MM.1S (cell line): ENCODE measurements around the gene SF3A2.

ENCODE experiments used
- DNase-seq: peaks from one replicate; pipeline ENCODE4 v3.0.0-alpha.2; 2015
- H2AFZ ChIP-seq: fragments of 300-600 bp; sonication (generic); 2 replicates; pipeline ENCODE4 v1.6.0; 2016; ENCODE audit warnings: antibody characterized with exemption, low read length
- H3F3A ChIP-seq: fragments of 300-600 bp; sonication (generic); 2 replicates; pipeline ENCODE4 v1.6.1; 2016; ENCODE audit warnings: mild to moderate bottlenecking, antibody characterized with exemption, low read length, moderate library complexity, mixed read lengths; ENCODE audit not compliant: insufficient read depth
- H3K27ac ChIP-seq: fragments of 300-600 bp; sonication (generic); 2 replicates; pipeline ENCODE4 v1.5.1; 2016; ENCODE audit warnings: mild to moderate bottlenecking, low read length
- H3K27me3 ChIP-seq: fragments of 300-600 bp; sonication (generic); replicated peaks from 2 replicates; pipeline ENCODE4 v1.6.0; 2016; ENCODE audit warnings: low read length; ENCODE audit not compliant: insufficient read depth
- H3K36me3 ChIP-seq: fragments of 300-600 bp; sonication (generic); replicated peaks from 2 replicates; pipeline ENCODE4 v1.6.1; 2016; ENCODE audit warnings: mild to moderate bottlenecking, low read length, mixed read lengths; ENCODE audit not compliant: insufficient read depth
- H3K4me1 ChIP-seq: fragments of 300-600 bp; sonication (generic); 2 replicates; pipeline ENCODE4 v1.6.1; 2016; ENCODE audit warnings: low read length, mixed read lengths
- H3K4me2 ChIP-seq: fragments of 300-600 bp; sonication (generic); 2 replicates; pipeline ENCODE4 v1.6.0; 2016; ENCODE audit warnings: low read depth, low read length
- H3K4me3 ChIP-seq: fragments of 300-600 bp; sonication (generic); 2 replicates; pipeline ENCODE4 v1.5.1; 2016; ENCODE audit warnings: low read length, mixed read lengths
- H3K79me2 ChIP-seq: fragments of 300-600 bp; sonication (generic); 2 replicates; pipeline ENCODE4 v1.6.1; 2016; ENCODE audit warnings: mixed run types, low read length, mixed read lengths
- H3K9ac ChIP-seq: fragments of 300-600 bp; sonication (generic); 2 replicates; pipeline ENCODE4 v1.6.1; 2016; ENCODE audit warnings: low read length, mixed read lengths
- H3K9me2 ChIP-seq: fragments of 300-600 bp; sonication (generic); replicated peaks from 2 replicates; pipeline ENCODE4 v1.6.1; 2016; ENCODE audit warnings: mild to moderate bottlenecking, low read length, mixed read lengths; ENCODE audit not compliant: insufficient read depth
- H3K9me3 ChIP-seq: fragments of 300-600 bp; sonication (generic); replicated peaks from 2 replicates; pipeline ENCODE4 v1.6.1; 2016; ENCODE audit warnings: mild to moderate bottlenecking, low read length, mixed read lengths; ENCODE audit not compliant: insufficient read depth
- H4K20me1 ChIP-seq: fragments of 300-600 bp; sonication (generic); 2 replicates; pipeline ENCODE4 v1.6.1; 2016; ENCODE audit warnings: mild to moderate bottlenecking, low read length, moderate library complexity, mixed read lengths; ENCODE audit not compliant: insufficient read depth
- CTCF ChIP-seq: fragments of 300-600 bp; sonication (generic); IDR thresholded peaks from 2 replicates; pipeline ENCODE4 v1.5.1; 2016; ENCODE audit warnings: antibody characterized with exemption, low read length, mixed read lengths
- EZH2 ChIP-seq: fragments of 300-600 bp; sonication (generic); optimal IDR thresholded peaks from 2 replicates; pipeline ENCODE3; 2017; ENCODE audit warnings: low read depth, mild to moderate bottlenecking, antibody characterized with exemption, low read length, mixed read lengths
- EZH2phosphoT487 ChIP-seq: fragments of 300-600 bp; sonication (generic); IDR thresholded peaks from 2 replicates; pipeline ENCODE4 v1.6.1; 2018; ENCODE audit warnings: antibody characterized with exemption, low read length

SF3A2 gene

GRCh38 chr19:2286402-2287140 is 49.9 kb downstream of the SF3A2 start:
- Histone ChIP-seq H3F3A (no peaks in the 10 kb centered on the region), H3K27ac (no peak overlapping the region)

GRCh38 chr19:2287585-2288337 is 51.1 kb downstream of the SF3A2 start:
- no peaks in the 10 kb centered on the region for H3K36me3 ChIP-seq
- no peaks in the 10 kb centered on the region for H3K9me2 ChIP-seq
- peaks cover 8% of the 10 kb centered on the region; the same call in 1 of the 2 replicates for H3K27me3 ChIP-seq

More at GRCh38 chr19:2286402-2287140, 49.9 kb downstream of the SF3A2 start:
- Histone ChIP-seq H3K4me3 (no peak overlapping the region), H3K9me3 (no peaks in the 10 kb centered on the region), H4K20me1 (no peaks in the 10 kb centered on the region), H2AFZ (no peak overlapping the region), H3K36me3 (no peaks in the 10 kb centered on the region), H3K79me2 (no peaks in the 10 kb centered on the region), H3K4me1 (peaks cover 7% of the 10 kb centered on the region), H3K9ac (no peak overlapping the region), H3K9me2 (no peaks in the 10 kb centered on the region), H3K27me3 (peaks cover 8% of the 10 kb centered on the region; the same call in 1 of the 2 replicates), H3K4me2 (no peak overlapping the region)
- DNase-seq: no peak
- no peak for TF ChIP-seq EZH2phosphoT487
- no peak for TF ChIP-seq CTCF
- TF ChIP-seq EZH2: no peak

GRCh38 chr19:2288338-2288817 is 51.8 kb downstream of the SF3A2 start:
- H3K9me3 ChIP-seq: no peaks in the 10 kb centered on the region
- peaks cover 7% of the 10 kb centered on the region for H3K4me1 ChIP-seq
- no peak overlapping the region for H3K27ac ChIP-seq
- H3K79me2 ChIP-seq: no peaks in the 10 kb centered on the region
- no peaks in the 10 kb centered on the region for H4K20me1 ChIP-seq
- H3K4me3 ChIP-seq: no peak overlapping the region
- no peak overlapping the region for H2AFZ ChIP-seq
- H3K9ac ChIP-seq: no peak overlapping the region
- H3F3A ChIP-seq: no peaks in the 10 kb centered on the region
- H3K36me3 ChIP-seq: no peaks in the 10 kb centered on the region
- TF ChIP-seq EZH2: no peak
- no peak for TF ChIP-seq CTCF
- TF ChIP-seq EZH2phosphoT487: no peak
- H3K27me3 ChIP-seq: peaks cover 4% of the 10 kb centered on the region; the same call in 1 of the 2 replicates
- H3K4me2 ChIP-seq: no peak overlapping the region
- H3K9me2 ChIP-seq: no peaks in the 10 kb centered on the region
- DNase-seq: no peak

More at GRCh38 chr19:2287585-2288337, 51.1 kb downstream of the SF3A2 start:
- Histone ChIP-seq H3K4me2 (no peak overlapping the region), H3K4me1 (peaks cover 7% of the 10 kb centered on the region), H3K9me3 (no peaks in the 10 kb centered on the region), H3K79me2 (no peaks in the 10 kb centered on the region), H3K4me3 (no peak overlapping the region), H3K27ac (no peak overlapping the region), H3K9ac (no peak overlapping the region), H4K20me1 (no peaks in the 10 kb centered on the region), H2AFZ (no peak overlapping the region), H3F3A (no peaks in the 10 kb centered on the region)
- no peak for DNase-seq
- TF ChIP-seq EZH2phosphoT487 (no peak), CTCF (no peak), EZH2 (no peak)
